IMR-90 (cell line): ENCODE results near the gene FARS2. TPM values are rescaled to one million over a fixed set of nuclear protein-coding genes. Genes with fewer than 3 reads are reported as not detected.

Source experiments
- ATAC-seq: fragments of 200-7000 bp; cut with Tn5 transposase; 2 replicates; pipeline ENCODE4 v1.9.1; 2020; ENCODE audit warnings: low read depth, mild to moderate bottlenecking, moderate library complexity
- BruUV-seq: library from RNA; stranded (reverse); fragments of 400-500 nt; replicated peaks from 2 replicates; lab custom pipeline; 2021; lab: Mats Ljungman, UMichigan
- CTCF ChIA-PET: fragments of 300-600 bp; formaldehyde crosslinking; extraction: SDS; loops from one replicate; lab custom pipeline; 2021; ENCODE audit warnings: antibody characterized with exemption; lab: Yijun Ruan, JAX
- POLR2A ChIA-PET: fragments of 300-600 bp; sonication (Branson Sonifier 250); formaldehyde crosslinking; loops from one replicate; lab custom pipeline; 2022; ENCODE audit warnings: antibody characterized with exemption; ENCODE audit not compliant: unreplicated experiment; lab: Charles Lee
- DNase-seq: peaks from one replicate; pipeline ENCODE4 v3.0.0; 2013
- H2AFZ ChIP-seq: replicated peaks from 2 replicates; pipeline ENCODE3; 2013; ENCODE audit warnings: low read length, mild to moderate bottlenecking; ENCODE audit not compliant: poor library complexity
- H2AK5ac ChIP-seq: 2 replicates; pipeline ENCODE4 v1.6.1; 2013; ENCODE audit warnings: low read depth, low read length, inconsistent platforms
- H2AK9ac ChIP-seq: replicated peaks from 2 replicates; pipeline ENCODE3; 2013; ENCODE audit warnings: mild to moderate bottlenecking, low read depth, low read length, moderate library complexity; ENCODE audit not compliant: poor library complexity
- H2BK120ac ChIP-seq: 2 replicates; pipeline ENCODE4 v1.6.1; 2013; ENCODE audit warnings: low read depth, low read length, inconsistent platforms
- H2BK15ac ChIP-seq: 3 replicates; pipeline ENCODE4 v1.6.1; 2013; ENCODE audit warnings: low read depth, low read length, inconsistent platforms
- H2BK20ac ChIP-seq: 2 replicates; pipeline ENCODE4 v1.6.1; 2013; ENCODE audit warnings: low read depth, mild to moderate bottlenecking, inconsistent platforms, low read length, moderate library complexity
- H2BK5ac ChIP-seq: 2 replicates; pipeline ENCODE4 v1.6.1; 2013; ENCODE audit warnings: mild to moderate bottlenecking, low read depth, low read length, inconsistent platforms; ENCODE audit not compliant: poor library complexity, severe bottlenecking
- H3K14ac ChIP-seq: replicated peaks from 2 replicates; pipeline ENCODE4 v1.6.1; 2013; ENCODE audit warnings: low read depth, low read length, inconsistent platforms
- H3K18ac ChIP-seq: 2 replicates; pipeline ENCODE4 v1.6.1; 2013; ENCODE audit warnings: low read depth, low read length, control low read depth
- H3K23ac ChIP-seq: 2 replicates; pipeline ENCODE4 v1.6.1; 2013; ENCODE audit warnings: low read depth, low read length, inconsistent platforms
- H3K27ac ChIP-seq: 2 replicates; pipeline ENCODE4 v1.5.1; 2013; ENCODE audit warnings: mild to moderate bottlenecking, control low read depth, low read length; ENCODE audit not compliant: insufficient read depth
- H3K27me3 ChIP-seq: 2 replicates; pipeline ENCODE4 v1.6.1; 2013; ENCODE audit warnings: low read length; ENCODE audit not compliant: control insufficient read depth, insufficient read depth
- H3K36me3 ChIP-seq: 2 replicates; pipeline ENCODE4 v1.6.1; 2013; ENCODE audit warnings: low read length, mixed read lengths; ENCODE audit not compliant: control insufficient read depth, insufficient read depth
- H3K4ac ChIP-seq: 2 replicates; pipeline ENCODE4 v1.6.1; 2013; ENCODE audit warnings: low read depth, low read length, inconsistent platforms
- H3K4me1 ChIP-seq: 2 replicates; pipeline ENCODE4 v1.6.1; 2013; ENCODE audit warnings: low read length, mixed read lengths; ENCODE audit not compliant: control insufficient read depth, insufficient read depth
- H3K4me2 ChIP-seq: 2 replicates; pipeline ENCODE4 v1.6.1; 2013; ENCODE audit warnings: low read depth, mild to moderate bottlenecking, control low read depth, low read length, moderate library complexity
- H3K4me3 ChIP-seq: 2 replicates; pipeline ENCODE4 v1.5.1; 2013; ENCODE audit warnings: low read depth, mild to moderate bottlenecking, control low read depth, low read length, moderate library complexity; ENCODE audit not compliant: insufficient read depth
- H3K56ac ChIP-seq: 2 replicates; pipeline ENCODE4 v1.6.1; 2013; ENCODE audit warnings: low read length, inconsistent platforms; ENCODE audit not compliant: insufficient read depth; ENCODE audit errors: extremely low read depth
- H3K79me1 ChIP-seq, 2 experiments: 2 replicates each; pipeline ENCODE4 v1.6.1; 2013; ENCODE audit warnings: low read length in 2 of 2, inconsistent platforms in 1 of 2, low read depth in 1 of 2
- H3K9ac ChIP-seq: 2 replicates; pipeline ENCODE4 v1.6.1; 2013; ENCODE audit warnings: low read depth, low read length, control low read depth
- H3K9me1 ChIP-seq: 2 replicates; pipeline ENCODE4 v1.6.1; 2013; ENCODE audit warnings: low read length, inconsistent platforms; ENCODE audit not compliant: insufficient read depth
- H3K9me3 ChIP-seq: 2 replicates; pipeline ENCODE4 v1.6.1; 2013; ENCODE audit warnings: low read length; ENCODE audit not compliant: control insufficient read depth, insufficient read depth
- H4K20me1 ChIP-seq: 2 replicates; pipeline ENCODE4 v1.6.1; 2013; ENCODE audit warnings: low read length, inconsistent platforms; ENCODE audit not compliant: insufficient read depth
- H4K5ac ChIP-seq: 2 replicates; pipeline ENCODE4 v1.6.1; 2013; ENCODE audit warnings: mild to moderate bottlenecking, low read depth, low read length, control low read depth
- H4K8ac ChIP-seq, 2 experiments: 2 replicates each; pipeline ENCODE4 v1.6.1; 2013; ENCODE audit warnings: low read depth in 2 of 2, low read length in 2 of 2, control low read depth in 1 of 2, inconsistent platforms in 1 of 2
- H4K91ac ChIP-seq: 2 replicates; pipeline ENCODE4 v1.6.1; 2013; ENCODE audit warnings: low read depth, low read length, inconsistent platforms; ENCODE audit not compliant: insufficient read depth
- CEBPB ChIP-seq: IDR thresholded peaks from 2 replicates; pipeline ENCODE4 v1.6.1; 2012; ENCODE audit warnings: low read depth, low read length, improper control_type of control experiment
- CHD1 ChIP-seq: IDR thresholded peaks from 2 replicates; pipeline ENCODE4 v1.6.1; 2012; ENCODE audit warnings: low read depth, low read length, improper control_type of control experiment
- MXI1 ChIP-seq: IDR thresholded peaks from 2 replicates; pipeline ENCODE4 v1.6.1; 2012; ENCODE audit warnings: low read depth, mild to moderate bottlenecking, low read length, moderate library complexity, borderline replicate concordance
- POLR2A ChIP-seq: IDR thresholded peaks from 2 replicates; pipeline ENCODE4 v1.6.1; 2012; ENCODE audit warnings: mild to moderate bottlenecking, low read depth, low read length
- WGBS, 2 experiments: methylation state at CpG; one replicate each; pipeline versions ENCODE4 v1.1.5 to v1.1.7; 2013; ENCODE audit warnings: missing lambda C conversion rate in 2 of 2; ENCODE audit not compliant: insufficient read length in 1 of 2; ENCODE audit errors: extremely low coverage in 2 of 2; 5-methylcytosine and 5-hydroxymethylcytosine counted together
- dilution Hi-C: fragments of 300-500 bp; cut with HindIII; formaldehyde crosslinking; loops from one replicate; pipeline ENCODE4 v1.14.3; 2018; ENCODE audit warnings: low sequenced_read_pairs; ENCODE audit not compliant: unreplicated experiment
- in situ Hi-C: fragments of 300-500 bp; cut with MboI; formaldehyde crosslinking; loops from 3 replicates; pipeline ENCODE4 v1.14.3; 2019; ENCODE audit warnings: low sequenced_read_pairs, inconsistent platforms, mixed read lengths
- intact Hi-C: fragments of 100-400 bp; cut with micrococcal nuclease; formaldehyde crosslinking; loops from 2 replicates; pipeline ENCODE4 v1.10.0; 2022
- polyA plus RNA-seq, 3 experiments: library from polyadenylated mRNA; depleted of rRNA; stranded (reverse); fragments of >200 nt; gene quantifications; 2 replicates each; pipeline ENCODE4 v1.2.3, GENCODE V29; 2012; ENCODE audit warnings: low replicate concordance in 1 of 3
- total RNA-seq: library from RNA; depleted of rRNA; stranded (reverse); fragments of >200 nt; gene quantifications from 2 replicates; pipeline ENCODE4 v1.2.3, GENCODE V29; 2012
- TF ChIP-seq, protein P1 (sequence below): conservative IDR thresholded peaks from 2 replicates; pipeline ENCODE4 v1.5.1; 2012; ENCODE audit warnings: mild to moderate bottlenecking, low read depth, low read length, improper control_type of control experiment

The FARS2 gene
- total and polyA plus RNA-seq, 2 of the 4 experiments (the other 2 are of a cell fraction), result 12.1 to 28.9 TPM

DNA sequence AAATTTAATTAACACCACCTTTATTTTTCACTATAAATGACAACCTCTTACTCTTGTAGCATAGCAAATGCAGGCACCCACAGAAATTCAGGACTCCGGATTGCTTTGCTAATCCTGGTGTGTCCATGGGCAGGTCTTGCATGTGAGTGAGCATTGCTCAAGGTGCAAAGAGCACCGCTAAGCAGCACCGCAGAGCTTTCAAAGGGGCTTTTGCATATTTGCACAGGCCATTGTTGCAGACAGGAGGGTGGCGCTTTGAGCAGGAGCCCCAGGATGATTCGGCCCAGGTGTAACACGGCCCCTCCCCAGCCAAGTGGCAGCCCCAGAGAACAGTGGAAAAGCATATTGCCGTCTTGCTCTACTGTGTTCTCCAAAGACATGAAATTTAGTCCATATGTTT is 452.2 kb downstream of the FARS2 start (continued):
- TF ChIP-seq CEBPB, result no peak
- TF ChIP-seq, protein P1, sequence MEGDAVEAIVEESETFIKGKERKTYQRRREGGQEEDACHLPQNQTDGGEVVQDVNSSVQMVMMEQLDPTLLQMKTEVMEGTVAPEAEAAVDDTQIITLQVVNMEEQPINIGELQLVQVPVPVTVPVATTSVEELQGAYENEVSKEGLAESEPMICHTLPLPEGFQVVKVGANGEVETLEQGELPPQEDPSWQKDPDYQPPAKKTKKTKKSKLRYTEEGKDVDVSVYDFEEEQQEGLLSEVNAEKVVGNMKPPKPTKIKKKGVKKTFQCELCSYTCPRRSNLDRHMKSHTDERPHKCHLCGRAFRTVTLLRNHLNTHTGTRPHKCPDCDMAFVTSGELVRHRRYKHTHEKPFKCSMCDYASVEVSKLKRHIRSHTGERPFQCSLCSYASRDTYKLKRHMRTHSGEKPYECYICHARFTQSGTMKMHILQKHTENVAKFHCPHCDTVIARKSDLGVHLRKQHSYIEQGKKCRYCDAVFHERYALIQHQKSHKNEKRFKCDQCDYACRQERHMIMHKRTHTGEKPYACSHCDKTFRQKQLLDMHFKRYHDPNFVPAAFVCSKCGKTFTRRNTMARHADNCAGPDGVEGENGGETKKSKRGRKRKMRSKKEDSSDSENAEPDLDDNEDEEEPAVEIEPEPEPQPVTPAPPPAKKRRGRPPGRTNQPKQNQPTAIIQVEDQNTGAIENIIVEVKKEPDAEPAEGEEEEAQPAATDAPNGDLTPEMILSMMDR, result no peak

DNA sequence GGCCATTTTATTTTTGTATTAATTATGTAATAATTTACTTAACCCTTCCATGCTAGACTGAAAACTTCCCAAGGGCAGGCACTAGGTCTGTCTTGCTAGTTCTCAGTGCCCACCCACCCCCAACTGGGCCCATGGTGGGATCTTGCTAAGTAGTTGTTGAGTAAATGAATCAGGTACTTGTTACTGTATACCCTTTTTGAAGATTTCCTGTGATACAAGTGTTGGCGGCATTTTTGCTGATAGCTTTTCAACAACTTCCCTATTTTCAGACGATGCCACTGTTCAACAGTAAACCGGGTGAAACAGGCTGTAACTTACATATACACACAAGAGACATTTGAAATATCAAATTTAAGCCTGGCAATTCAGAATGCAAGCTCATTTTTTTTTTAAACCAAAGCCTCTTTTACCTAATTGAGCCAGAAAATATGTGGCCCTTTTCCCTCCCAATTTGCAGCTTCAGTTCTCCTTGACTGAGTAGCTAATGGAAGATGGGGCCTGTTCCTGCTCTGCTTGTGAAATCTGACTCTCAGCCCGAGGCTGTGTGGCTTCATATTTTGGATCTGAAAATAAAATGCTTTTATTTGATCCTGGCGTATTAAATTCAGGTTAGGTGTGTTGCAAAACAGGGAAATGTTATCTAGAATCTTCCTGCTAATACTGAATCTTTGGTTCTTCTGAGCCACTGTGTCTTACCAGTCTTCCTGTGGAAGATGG is 457.1 kb downstream of the FARS2 start:
- Histone ChIP-seq H4K91ac (no peak overlapping the region), H2AK5ac (no peak overlapping the region), H2AK9ac (no peak overlapping the region), H3K4ac (no peak overlapping the region), H2BK20ac (no peak overlapping the region), H3K27ac (no peak overlapping the region), H2BK5ac (no peak overlapping the region), H3K23ac (no peak overlapping the region), H2BK120ac (no peak overlapping the region), H3K18ac (no peak overlapping the region), H3K56ac (no peak overlapping the region), H3K4me1 (peaks cover 2% of the 10 kb centered on the region; the same call in 1 of the 2 replicates), H3K36me3 (no peaks in the 10 kb centered on the region), H3K27me3 (no peaks in the 10 kb centered on the region), H3K79me1 (no peaks in the 10 kb centered on the region), H2AFZ (no peak overlapping the region), H3K9ac (no peak overlapping the region), H4K5ac (no peak overlapping the region), H3K14ac (no peak overlapping the region), H3K9me3 (peaks cover 2% of the 10 kb centered on the region; the same call in 1 of the 2 replicates), H2BK15ac (no peak overlapping the region), H3K4me3 (no peak overlapping the region), H4K8ac (no peak overlapping the region), H4K20me1 (no peaks in the 10 kb centered on the region), H3K9me1 (peaks cover 2% of the 10 kb centered on the region; the same call in 1 of the 2 replicates), H3K4me2 (no peak overlapping the region)
- ChIA-PET POLR2A (no interaction called here), CTCF (no interaction called here)
- intact Hi-C loops (no loop called here), in situ Hi-C loops (no loop called here), dilution Hi-C loops (no loop called here)
- 40% methylated on average over 1 of the region's 5 CpGs; no CpG with 5 or more reads in 1 of the 2 experiments for WGBS, 2 experiments
- TF ChIP-seq CHD1 (no peak), CEBPB (no peak), MXI1 (no peak), POLR2A (no peak)
- no TSS peak for BruUV-seq
- ATAC-seq, result no peak
- no peak for DNase-seq
